HCT116 (cell line): ENCODE data around the gene ELAVL1. TPM values are rescaled to one million over a fixed set of nuclear protein-coding genes. Genes with fewer than 3 reads are reported as not detected.

ENCODE experiments used
- ATAC-seq: fragments of 200-7000 bp; cut with Tn5 transposase; 2 replicates; pipeline ENCODE4 v1.9.1; 2020; ENCODE audit warnings: mild to moderate bottlenecking, moderate library complexity
- BruUV-seq: library from RNA; stranded (reverse); fragments of 400-500 nt; replicated peaks from 2 replicates; lab custom pipeline; 2021; lab: Mats Ljungman, UMichigan
- CTCF ChIA-PET: fragments of 300-600 bp; sonication (Branson Sonifier 250); formaldehyde crosslinking; loops from one replicate; lab custom pipeline; 2021; ENCODE audit warnings: antibody characterized with exemption; lab: Charles Lee
- POLR2A ChIA-PET: fragments of 300-600, 350-600 bp; sonication (Branson Sonifier 250); formaldehyde crosslinking; loops from one replicate; lab custom pipeline; 2021; ENCODE audit warnings: antibody characterized with exemption; lab: Charles Lee
- RAD21 ChIA-PET, 2 experiments: fragments of 300-600 bp; sonication (Branson Sonifier 250); formaldehyde crosslinking; loops; one replicate each; lab custom pipeline; 2023; ENCODE audit warnings: low total read pairs in 2 of 2; ENCODE audit not compliant: uncharacterized antibody in 2 of 2, unreplicated experiment in 2 of 2, low non-redundant PET in 1 of 2; lab: Charles Lee
- DNase-seq: peaks from one replicate; pipeline ENCODE4 v3.0.0-alpha.2; 2010; ENCODE audit warnings: low read depth, low spot score
- H2AFZ ChIP-seq: fragments of 200-600 bp; shearing (Covaris generic), sonication (generic); 2 replicates; pipeline ENCODE4 v1.6.1; 2017; ENCODE audit warnings: low read depth, mixed run types, mixed read lengths, antibody characterized with exemption, low read length; ENCODE audit not compliant: poor library complexity, severe bottlenecking
- H3K27ac ChIP-seq: 2 replicates; pipeline ENCODE4 v1.5.1; 2012; ENCODE audit warnings: low read depth, low read length
- H3K27me3 ChIP-seq: fragments of 200-600 bp; sonication (generic); 2 replicates; pipeline ENCODE4 v1.6.1; 2016; ENCODE audit warnings: mixed run types, low read length, mixed read lengths; ENCODE audit not compliant: insufficient read depth
- H3K36me3 ChIP-seq, 2 experiments: fragments of 200-500 bp in 1 of 2; fragments of 200-600 bp in 1 of 2; sonication (Bioruptor generic) in 1 of 2; sonication (generic) in 1 of 2; 2 replicates each; pipeline versions ENCODE4 v1.5.1 to v1.6.1; 2014 to 2016; ENCODE audit warnings: low read length in 2 of 2, inconsistent platforms in 1 of 2, mixed read lengths in 1 of 2, mixed run types in 1 of 2; ENCODE audit not compliant: insufficient read depth in 2 of 2, control insufficient read depth in 1 of 2
- H3K4me1 ChIP-seq, 2 experiments: fragments of 200-600 bp in 1 of 2; sonication (generic) in 1 of 2; 2 replicates each; pipeline versions ENCODE4 v1.5.1 to v1.6.1; 2012 to 2017; ENCODE audit warnings: low read length in 2 of 2, inconsistent platforms in 1 of 2, mild to moderate bottlenecking in 1 of 2, mixed read lengths in 1 of 2, mixed run types in 1 of 2, moderate library complexity in 1 of 2; ENCODE audit not compliant: insufficient read depth in 2 of 2, control insufficient read depth in 1 of 2
- H3K4me2 ChIP-seq: fragments of 200-600 bp; sonication (generic); 2 replicates; pipeline ENCODE4 v1.6.1; 2017; ENCODE audit warnings: mixed run types, low read length, mixed read lengths
- H3K4me3 ChIP-seq, 2 experiments: fragments of 200-600 bp in 1 of 2; sonication (generic) in 1 of 2; replicated peaks in 1 of 2; 2 replicates each; pipeline ENCODE4 v1.5.1; 2011 to 2016; ENCODE audit warnings: low read length in 2 of 2, control low read depth in 1 of 2, low read depth in 1 of 2, mild to moderate bottlenecking in 1 of 2, mixed read lengths in 1 of 2, mixed run types in 1 of 2
- H3K79me2 ChIP-seq: fragments of 200-600 bp; sonication (generic); 2 replicates; pipeline ENCODE4 v1.6.1; 2017; ENCODE audit warnings: mild to moderate bottlenecking, mixed run types, low read length, moderate library complexity, mixed read lengths; ENCODE audit not compliant: insufficient read depth
- H3K9ac ChIP-seq: fragments of 200-600 bp; sonication (generic); 2 replicates; pipeline ENCODE4 v1.6.1; 2016; ENCODE audit warnings: low read length, mixed read lengths
- H3K9me2 ChIP-seq: fragments of 200-600 bp; sonication (generic), shearing (Covaris generic); 2 replicates; pipeline ENCODE4 v1.6.1; 2017; ENCODE audit warnings: mixed run types, mild to moderate bottlenecking, moderate library complexity; ENCODE audit not compliant: insufficient read depth
- H3K9me3 ChIP-seq, 2 experiments: fragments of 200-500 bp in 1 of 2; fragments of 200-600 bp in 1 of 2; sonication (Bioruptor generic) in 1 of 2; sonication (generic) in 1 of 2; 2 replicates each; pipeline ENCODE4 v1.6.1; 2014 to 2017; ENCODE audit warnings: low read length in 2 of 2, mixed read lengths in 2 of 2, inconsistent platforms in 1 of 2, low read depth in 1 of 2, mild to moderate bottlenecking in 1 of 2, mixed run types in 1 of 2, moderate library complexity in 1 of 2; ENCODE audit not compliant: control insufficient read depth in 1 of 2, insufficient read depth in 1 of 2
- H4K20me1 ChIP-seq: fragments of 200-600 bp; sonication (generic), shearing (Covaris generic); 2 replicates; pipeline ENCODE4 v1.6.1; 2017; ENCODE audit warnings: mixed run types, mild to moderate bottlenecking, moderate library complexity; ENCODE audit not compliant: insufficient read depth
- CBX3 ChIP-seq: IDR thresholded peaks from 2 replicates; pipeline ENCODE4 v1.6.1; 2012; ENCODE audit warnings: low read depth
- CEBPB ChIP-seq: IDR thresholded peaks from 2 replicates; pipeline ENCODE4 v1.6.1; 2012; ENCODE audit warnings: low read depth
- CTCF ChIP-seq, 3 experiments: fragments of 200-600 bp in 1 of 3; sonication (generic) in 1 of 3; IDR thresholded peaks in 2 of 3; conservative IDR thresholded peaks in 1 of 3; 2 replicates each; pipeline ENCODE4 v1.5.1; 2012 to 2017; ENCODE audit warnings: low read depth in 2 of 3, low read length in 2 of 3, antibody characterized with exemption in 1 of 3, borderline replicate concordance in 1 of 3, control low read depth in 1 of 3, mild to moderate bottlenecking in 1 of 3, mixed read lengths in 1 of 3, mixed run types in 1 of 3, moderate library complexity in 1 of 3; ENCODE audit not compliant: insufficient read depth in 1 of 3
- EGR1 ChIP-seq: IDR thresholded peaks from 2 replicates; pipeline ENCODE4 v1.6.1; 2012; ENCODE audit warnings: low read depth
- EZH2 ChIP-seq: fragments of 200-600 bp; sonication (generic); IDR thresholded peaks from 2 replicates; pipeline ENCODE4 v1.6.1; 2017; ENCODE audit warnings: antibody characterized with exemption, mixed run types
- EZH2phosphoT487 ChIP-seq: fragments of 200-600 bp; IDR thresholded peaks from 2 replicates; pipeline ENCODE4 v1.6.1; 2018; ENCODE audit warnings: antibody characterized with exemption, borderline replicate concordance
- FOSL1 ChIP-seq: IDR thresholded peaks from 2 replicates; pipeline ENCODE4 v1.6.1; 2012; ENCODE audit warnings: low read depth
- JUND ChIP-seq: IDR thresholded peaks from 2 replicates; pipeline ENCODE4 v1.6.1; 2012
- POLR2A ChIP-seq: IDR thresholded peaks from 2 replicates; pipeline ENCODE4 v1.7.0; 2011; ENCODE audit warnings: borderline replicate concordance; ENCODE audit not compliant: insufficient read depth, insufficient read length; ENCODE audit errors: extremely low read depth
- POLR2AphosphoS5 ChIP-seq: IDR thresholded peaks from 2 replicates; pipeline ENCODE4 v1.6.1; 2011; ENCODE audit warnings: mild to moderate bottlenecking, low read depth, low read length, moderate library complexity
- RAD21 ChIP-seq: IDR thresholded peaks from 2 replicates; pipeline ENCODE4 v1.6.1; 2012; ENCODE audit warnings: low read depth, mild to moderate bottlenecking
- SIN3A ChIP-seq: IDR thresholded peaks from 2 replicates; pipeline ENCODE4 v1.6.1; 2012; ENCODE audit warnings: low read depth
- SRF ChIP-seq: IDR thresholded peaks from 2 replicates; pipeline ENCODE4 v1.6.1; 2012; ENCODE audit warnings: low read depth
- TCF7L2 ChIP-seq: IDR thresholded peaks from 2 replicates; pipeline ENCODE4 v1.7.0; 2011; ENCODE audit warnings: borderline replicate concordance, inconsistent platforms; ENCODE audit not compliant: insufficient read depth, insufficient read length; ENCODE audit errors: extremely low read depth
- YY1 ChIP-seq: IDR thresholded peaks from 2 replicates; pipeline ENCODE4 v1.6.1; 2011; ENCODE audit warnings: low read length, low read depth, moderate library complexity, mild to moderate bottlenecking; ENCODE audit not compliant: insufficient replicate concordance; ENCODE audit errors: extremely low read depth
- ZNF274 ChIP-seq: fragments of 200-500 bp; sonication (Bioruptor generic); IDR thresholded peaks from 2 replicates; pipeline ENCODE4 v1.6.1; 2014; ENCODE audit warnings: mild to moderate bottlenecking, low read depth, low read length, inconsistent platforms
- intact Hi-C: fragments of 100-400 bp; cut with micrococcal nuclease; formaldehyde crosslinking; loops from 2 replicates; pipeline ENCODE4 v1.10.0; 2022
- total RNA-seq: library from RNA; stranded (reverse); gene quantifications from one replicate; pipeline ENCODE4 v1.2.1, GENCODE V29; 2021; ENCODE audit not compliant: unreplicated experiment
- TF ChIP-seq, protein P1 (sequence below): IDR thresholded peaks from 2 replicates; pipeline ENCODE4 v1.6.1; 2012

ELAVL1 gene
- total RNA-seq, 1 experiment from 2014 or later, result 134 TPM

DNA sequence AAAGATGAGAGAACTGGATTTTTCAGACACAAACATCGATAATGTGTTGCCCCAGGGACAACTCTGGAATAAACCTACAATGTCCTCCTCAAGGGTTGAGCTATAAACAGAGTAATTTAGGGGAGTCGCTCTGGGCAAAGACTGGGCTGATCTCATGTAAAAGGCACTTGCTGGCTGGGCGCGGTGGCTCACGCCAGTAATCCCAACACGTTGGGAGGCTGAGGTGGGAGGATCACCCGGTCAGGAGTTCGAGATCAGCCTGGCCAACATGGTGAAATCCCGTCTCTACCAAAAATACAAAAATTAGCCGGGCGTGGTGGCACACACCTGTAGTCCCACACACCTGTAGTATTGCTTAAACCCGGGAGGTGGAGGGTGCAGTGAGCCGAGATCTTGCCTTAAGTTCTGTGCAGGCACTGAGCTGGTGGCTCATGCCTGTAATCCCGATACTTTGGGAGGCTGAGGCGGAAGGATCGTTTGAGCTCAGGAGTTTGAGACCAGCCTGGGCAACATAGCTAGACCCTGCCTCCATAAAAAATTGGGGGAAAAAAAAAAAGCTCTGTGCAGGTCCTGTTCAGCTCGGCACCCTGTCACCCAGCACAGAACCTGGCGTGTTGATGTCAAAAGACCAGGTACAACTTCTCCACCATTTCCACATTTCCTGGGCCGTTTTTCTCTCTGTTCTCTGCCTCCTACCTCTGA, 63.4 kb downstream of the ELAVL1 start:
- POLR2A ChIA-PET, result interaction anchor here (2.5 kb wide), 1 partner anchor 22 kb away, joined by 23 read pairs; the partner anchor contains the start of gene SNAPC2

More for the DNA sequence above, 63.4 kb downstream of the ELAVL1 start:
- no peaks in the 10 kb centered on the region for H3K9me3 ChIP-seq
- no peak overlapping the region for H2AFZ ChIP-seq
- H3K4me3 ChIP-seq, result peak overlapping the region; percentile 96 to 99
- TF ChIP-seq TCF7L2 (no peak), POLR2AphosphoS5 (no peak), POLR2A (no peak), SRF (no peak), JUND (no peak), RAD21 (no peak), SIN3A (no peak), EZH2 (no peak), YY1 (no peak), ZNF274 (no peak), EGR1 (no peak), EZH2phosphoT487 (no peak), CTCF (IDR thresholded peaks at IDR 0.05 in 2 of 3, conservative IDR thresholded peaks at IDR 0.05 in 1 of 3; ENCODE audit: borderline replicate concordance in 1 of 3, insufficient read depth in 1 of 3, low read depth in 2 of 3, low read length in 2 of 3) (no peak), CBX3 (no peak), FOSL1 (no peak), CEBPB (no peak)
- TF ChIP-seq, protein P1, sequence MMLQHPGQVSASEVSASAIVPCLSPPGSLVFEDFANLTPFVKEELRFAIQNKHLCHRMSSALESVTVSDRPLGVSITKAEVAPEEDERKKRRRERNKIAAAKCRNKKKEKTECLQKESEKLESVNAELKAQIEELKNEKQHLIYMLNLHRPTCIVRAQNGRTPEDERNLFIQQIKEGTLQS, result no peak
- ChIA-PET RAD21 (no interaction called here), CTCF (interaction anchor here (1.2 kb wide), 1 partner anchor 21 kb away, joined by 3 read pairs; the partner anchor contains the start of gene SNAPC2)
- H3K9ac ChIP-seq, result peak overlapping the region; percentile 96
- no peaks in the 10 kb centered on the region for H4K20me1 ChIP-seq
- no peaks in the 10 kb centered on the region for H3K9me2 ChIP-seq
- no peak for ATAC-seq
- 0 out of 2 replicates have a peak overlapping the region, but pooled peaks have one; percentile 77 for H3K27ac ChIP-seq
- peaks cover 50% of the 10 kb centered on the region for H3K79me2 ChIP-seq
- H3K36me3 ChIP-seq, result peaks cover 17 to 28% of the 10 kb centered on the region in 2 experiments; a peak in 3 of 4 replicates
- BruUV-seq, result TSS peak; percentile 46
- H3K4me2 ChIP-seq, result peak overlapping the region; percentile 92
- peaks cover 13 to 25% of the 10 kb centered on the region in 2 experiments for H3K4me1 ChIP-seq
- no peaks in the 10 kb centered on the region for H3K27me3 ChIP-seq
- intact Hi-C loops, result loop anchor here (5.0 kb wide), 1 partner anchor 215 kb away; no protein-coding TSS in a partner anchor
- DNase-seq, result no peak
